Tibial nerve (tissue), 4 donors: ENCODE data around the gene SLC13A4. TPM values are rescaled to one million over a fixed set of nuclear protein-coding genes. Genes with fewer than 3 reads are reported as not detected.

ENCODE experiments used
- DNase-seq, 2 donors: peaks; one replicate each; pipeline ENCODE4 v3.0.0-alpha.2; 2019; ENCODE audit warnings: low spot score in 2 of 2
- H3K27ac ChIP-seq, 4 donors: fragments of 200-600 bp; sonication (generic) in 3 of 4; one replicate each; pipeline ENCODE4 v1.5.1; 2017 to 2019; ENCODE audit warnings: mild to moderate bottlenecking in 1 of 4
- H3K27me3 ChIP-seq, 2 donors: fragments of 200-600 bp; sonication (generic) in 1 of 2; one replicate each; pipeline versions ENCODE4 v1.5.1 to v1.6.0; 2017 to 2019
- H3K36me3 ChIP-seq, 3 donors: fragments of 200-600 bp; sonication (generic); one replicate each; pipeline ENCODE4 v1.5.1; 2018 to 2019
- H3K4me1 ChIP-seq, 4 donors: fragments of 200-600 bp; sonication (generic) in 3 of 4; one replicate each; pipeline ENCODE4 v1.5.1; 2017 to 2019
- H3K4me3 ChIP-seq, 4 donors: fragments of 200-600 bp; sonication (generic) in 3 of 4; one replicate each; pipeline ENCODE4 v1.5.1; 2017 to 2019; ENCODE audit warnings: mild to moderate bottlenecking in 1 of 4, moderate library complexity in 1 of 4
- H3K9me3 ChIP-seq, 4 donors: fragments of 200-600 bp; sonication (generic) in 3 of 4; one replicate each; pipeline ENCODE4 v1.5.1; 2017 to 2019
- CTCF ChIP-seq, 5 experiments: fragments of 200-600 bp in 3 of 5; fragments of 450-650 bp in 2 of 5; sonication (generic) in 3 of 5; IDR thresholded peaks; one replicate each; pipeline ENCODE4 v1.5.1; 2016 to 2019; ENCODE audit warnings: antibody characterized with exemption in 5 of 5, mild to moderate bottlenecking in 3 of 5, moderate library complexity in 2 of 5
- EP300 ChIP-seq, 2 donors: sonication (generic); formaldehyde crosslinking; IDR thresholded peaks; one replicate each; pipeline ENCODE4 v1.6.1; 2017; ENCODE audit warnings: antibody characterized with exemption in 2 of 2, mild to moderate bottlenecking in 1 of 2
- POLR2A ChIP-seq, 2 donors: fragments of 450-650 bp; IDR thresholded peaks; one replicate each; pipeline ENCODE4 v1.6.1; 2017; ENCODE audit warnings: antibody characterized with exemption in 2 of 2, mild to moderate bottlenecking in 2 of 2, moderate library complexity in 2 of 2
- WGBS, 2 donors: methylation state at CpG; one replicate each; pipeline ENCODE4 v1.1.5; 2018; 5-methylcytosine and 5-hydroxymethylcytosine counted together
- total RNA-seq, 4 donors: library from RNA; depleted of rRNA; stranded (reverse); fragments of >200 nt; gene quantifications; one replicate each; pipeline ENCODE4 v1.1.0, GENCODE V29; 2016

Gene SLC13A4
- total RNA-seq, 4 donors from 2014 or later, result not detected

- no peak for DNase-seq
- Histone ChIP-seq H3K9me3 (no peaks in the 10 kb centered on the region), H3K27me3 (no peaks in the 10 kb centered on the region), H3K27ac (no peak overlapping the region), H3K4me1 (peaks cover 0 to 8% (median 3%) of the 10 kb centered on the region in 4 donors), H3K4me3 (no peak overlapping the region), H3K36me3 (no peaks in the 10 kb centered on the region)
- 82 to 90% methylated on average over 8 of the region's 8 CpGs for WGBS, 2 donors
- no peak for TF ChIP-seq POLR2A (IDR thresholded peaks at IDR 0.05)
- TF ChIP-seq EP300 (IDR thresholded peaks at IDR 0.05), result no peak
- no peak for TF ChIP-seq CTCF (IDR thresholded peaks at IDR 0.05)
Observed at GRCh38 chr7:135753616-135754413, 25.8 kb upstream of the SLC13A4 start.

GRCh38 chr7:135748770-135749169 is 20.8 kb upstream of the SLC13A4 start, which contains the start of gene FAM180A:
FAM180A (minus strand) TSS chr7:135748813; CDS start chr7:135748580, 233 bp downstream.
- H3K9me3 ChIP-seq, result no peaks in the 10 kb centered on the region
- TF ChIP-seq POLR2A (IDR thresholded peaks at IDR 0.05) (no peak), EP300 (IDR thresholded peaks at IDR 0.05) (peak in 1 of 2 donors; percentile 64), CTCF (IDR thresholded peaks at IDR 0.05) (no peak)
- H3K27me3 ChIP-seq, result no peaks in the 10 kb centered on the region
- H3K27ac ChIP-seq, result peak within 1 kb of the TSS; percentile 40 to 85 (median 46)
- H3K4me3 ChIP-seq, result peak within 1 kb of the TSS in 1 of 4 donors; percentile 28
- 61 to 65% methylated on average over 11 of the region's 11 CpGs for WGBS, 2 donors
- peak; percentile 24 to 53 for DNase-seq
- H3K36me3 ChIP-seq, result no peaks in the 10 kb centered on the region
- peaks cover 0 to 25% (median 0%) of the 10 kb centered on the region in 4 donors for H3K4me1 ChIP-seq

- DNase-seq, result no peak
- Histone ChIP-seq H3K27ac (peak overlapping the region in 2 of 4 donors; percentile 28 to 85), H3K27me3 (no peaks in the 10 kb centered on the region), H3K4me1 (peaks cover 0 to 31% (median 0%) of the 10 kb centered on the region in 4 donors), H3K4me3 (peak overlapping the region in 1 of 4 donors; percentile 28), H3K36me3 (no peaks in the 10 kb centered on the region), H3K9me3 (no peaks in the 10 kb centered on the region)
- TF ChIP-seq EP300 (IDR thresholded peaks at IDR 0.05), result no peak
- no peak for TF ChIP-seq POLR2A (IDR thresholded peaks at IDR 0.05)
- TF ChIP-seq CTCF (IDR thresholded peaks at IDR 0.05), result no peak
- 85 to 87% methylated on average over 8 of the region's 8 CpGs for WGBS, 2 donors
Observed at GRCh38 chr7:135747366-135747765, 19.4 kb upstream of the SLC13A4 start.

GRCh38 chr7:135745703-135746312 is 17.8 kb upstream of the SLC13A4 start:
- H3K36me3 ChIP-seq, result no peaks in the 10 kb centered on the region
- peak; percentile 22 to 70 for DNase-seq
- H3K27ac ChIP-seq, result peak overlapping the region in 3 of 4 donors; percentile 7 to 74 (median 74)
- H3K4me3 ChIP-seq, result no peak overlapping the region
- peaks cover 0 to 34% (median 0%) of the 10 kb centered on the region in 4 donors for H3K4me1 ChIP-seq
- 51 to 58% methylated on average over 9 of the region's 9 CpGs for WGBS, 2 donors
- H3K9me3 ChIP-seq, result no peaks in the 10 kb centered on the region
- TF ChIP-seq EP300 (IDR thresholded peaks at IDR 0.05), result peak in 1 of 2 donors; percentile 49
- no peak for TF ChIP-seq CTCF (IDR thresholded peaks at IDR 0.05)
- no peaks in the 10 kb centered on the region for H3K27me3 ChIP-seq
